GM18519 (cell line): ENCODE measurements around the gene KLHL26.

Source experiments
- ATAC-seq: cut with Tn5 transposase; IDR thresholded peaks from one replicate; pipeline ENCODE4 v1.9.1; 2021; ENCODE audit warnings: mild to moderate bottlenecking, moderate library complexity; ENCODE audit not compliant: unreplicated experiment, low FRiP score

Gene KLHL26

DNA sequence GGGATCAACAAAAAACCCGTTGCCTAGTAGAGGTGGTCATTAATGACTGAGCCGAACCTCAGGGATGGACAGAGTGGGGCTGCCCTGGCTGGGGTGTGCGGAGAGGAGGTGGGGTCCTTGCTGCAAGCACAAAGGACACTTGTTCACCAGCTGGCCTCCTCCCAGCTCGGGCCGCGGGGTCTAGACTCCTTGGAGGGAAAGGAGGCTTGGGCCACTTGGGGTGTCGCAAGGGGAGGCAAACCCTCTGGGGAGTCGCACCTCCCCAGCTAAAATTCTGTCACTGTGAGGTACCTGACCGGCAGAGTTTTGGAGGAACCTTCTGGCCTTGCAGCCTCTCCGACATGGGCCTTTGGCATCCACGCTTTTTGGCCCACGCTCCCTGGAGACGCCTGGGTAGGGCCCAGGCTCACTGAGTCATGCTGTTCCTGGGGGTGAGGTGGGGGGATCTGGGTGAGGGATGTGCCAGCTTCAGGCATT lies 8.2 kb downstream of the KLHL26 start:
- ATAC-seq = no peak

DNA sequence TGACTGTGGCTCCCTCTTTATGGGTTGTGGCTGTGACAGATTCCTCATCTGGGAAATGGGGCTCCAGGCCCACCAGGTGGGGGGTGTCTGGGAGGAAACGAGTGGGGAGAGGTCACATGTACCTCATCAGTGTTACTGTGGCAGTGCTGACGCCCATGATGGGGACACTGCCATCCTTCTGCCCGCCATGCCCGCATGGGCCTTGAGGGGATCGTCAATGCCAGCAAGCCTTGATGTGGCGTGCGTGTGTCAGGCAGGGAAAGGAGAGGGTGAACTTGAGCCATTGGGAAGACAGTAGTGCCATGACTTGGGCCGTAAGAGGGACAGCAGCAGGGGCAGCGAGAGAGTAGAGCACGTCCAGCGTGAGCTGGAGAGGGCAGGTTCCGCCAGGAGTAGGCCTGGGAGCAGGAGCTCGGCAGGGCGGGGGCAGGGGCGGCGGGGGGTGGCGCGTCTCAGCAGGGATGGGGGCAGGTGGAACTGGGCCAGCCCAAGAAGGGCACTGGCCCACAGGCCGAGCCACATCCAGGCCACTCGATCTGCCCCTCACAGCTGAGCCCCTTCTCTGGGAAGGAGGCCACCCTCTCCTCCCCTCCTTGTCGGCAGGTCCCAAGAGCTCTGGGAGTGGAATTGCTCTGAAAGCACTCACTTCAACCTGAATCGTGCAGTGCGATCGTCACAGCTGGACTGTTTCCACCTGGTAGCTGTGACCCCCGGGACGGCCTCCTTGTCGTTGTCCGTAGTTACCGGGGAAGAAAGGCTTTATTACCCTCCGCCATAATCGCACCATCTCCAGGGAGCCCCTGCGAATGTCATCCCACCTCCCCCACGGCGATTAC lies 9.9 kb downstream of the KLHL26 start:
- ATAC-seq = no peak

DNA sequence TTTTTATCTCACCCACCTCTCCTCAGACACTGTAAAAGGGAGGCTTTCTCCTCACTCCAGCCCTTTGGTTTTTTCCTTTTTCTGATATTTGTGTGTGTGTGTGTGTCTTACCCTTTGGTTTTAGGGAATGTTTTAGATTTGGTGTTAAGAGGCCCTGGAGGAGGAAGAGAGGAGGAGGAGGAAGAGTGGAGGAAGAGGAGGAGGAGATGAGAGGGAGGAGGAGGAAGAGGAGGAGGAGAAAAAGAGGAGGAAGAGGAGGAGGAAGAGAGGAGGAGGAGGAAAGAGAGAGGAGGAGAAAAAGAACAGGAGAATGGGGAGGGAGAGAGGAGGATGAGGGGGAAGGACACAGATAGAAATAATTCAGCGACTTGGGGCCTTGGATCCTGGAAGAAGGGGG lies 10.5 kb downstream of the KLHL26 start:
- ATAC-seq = no peak

DNA sequence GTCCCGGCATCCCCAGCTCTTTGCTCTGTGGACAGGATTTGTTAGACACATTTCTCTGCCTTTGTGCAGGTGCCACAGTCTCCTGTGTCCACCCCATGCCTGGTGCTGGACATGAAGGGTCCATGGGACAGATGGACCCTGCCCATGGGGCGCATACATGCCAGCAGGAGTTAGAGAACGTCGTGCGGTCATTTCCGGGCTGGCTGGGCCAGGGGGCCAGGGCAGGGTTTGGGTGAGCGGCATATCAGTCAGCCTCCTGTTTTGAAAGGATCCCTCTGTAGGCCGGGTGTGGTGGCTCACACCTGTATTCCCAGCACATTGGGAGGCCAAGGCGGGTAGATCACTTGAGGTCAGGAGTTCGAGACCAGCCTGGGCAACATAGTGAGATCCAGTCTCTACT lies 11.0 kb downstream of the KLHL26 start:
- ATAC-seq = no peak

DNA sequence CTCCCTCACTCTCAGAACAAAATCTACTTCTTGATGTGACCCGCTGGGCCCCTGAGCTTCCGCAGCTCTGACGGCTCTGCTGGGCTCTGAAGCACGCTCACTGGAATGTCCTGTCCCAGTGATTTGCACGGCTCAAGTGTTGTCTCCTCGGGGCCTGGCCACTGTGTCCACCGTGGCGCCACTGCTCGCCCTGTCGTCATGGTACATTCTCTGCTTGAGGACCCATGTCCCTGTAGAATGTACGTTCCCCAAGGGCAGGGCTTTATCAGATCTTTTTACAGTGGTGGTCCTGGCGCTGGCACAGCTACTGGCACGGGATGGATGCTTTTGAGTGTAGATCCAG lies 12.1 kb downstream of the KLHL26 start:
- ATAC-seq = no peak

DNA sequence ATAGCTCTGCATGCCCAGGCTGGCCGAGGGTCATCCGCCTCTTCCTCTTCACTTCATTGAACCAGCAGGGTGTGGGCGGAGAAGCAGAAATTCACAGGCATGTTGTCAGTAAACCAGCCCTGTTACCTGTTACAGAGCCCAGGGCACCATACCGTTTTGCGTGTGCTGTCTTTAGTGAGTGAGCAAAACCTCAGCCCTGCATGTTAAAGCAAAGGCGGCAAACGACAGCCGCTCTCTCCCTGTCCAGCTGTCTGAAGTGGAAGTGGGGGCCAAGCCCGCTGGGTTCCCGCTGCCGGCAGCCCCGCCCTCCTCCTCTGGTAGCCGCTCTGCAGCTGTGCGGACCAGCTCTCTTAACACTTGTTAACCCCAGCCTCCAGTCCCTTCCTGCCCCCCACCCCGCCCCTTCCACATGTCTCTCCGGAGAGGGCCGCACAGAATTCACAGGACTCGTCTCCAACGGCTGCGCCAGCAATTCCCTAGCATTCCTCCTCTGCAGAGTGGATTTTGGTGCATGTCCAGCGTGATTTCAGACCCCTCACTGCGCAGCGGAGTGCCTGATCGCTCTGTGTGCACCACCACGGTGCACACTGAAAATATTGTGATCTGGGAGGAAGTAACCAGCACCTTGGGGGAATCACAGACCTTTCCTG lies 12.7 kb downstream of the KLHL26 start:
- no peak for ATAC-seq

DNA sequence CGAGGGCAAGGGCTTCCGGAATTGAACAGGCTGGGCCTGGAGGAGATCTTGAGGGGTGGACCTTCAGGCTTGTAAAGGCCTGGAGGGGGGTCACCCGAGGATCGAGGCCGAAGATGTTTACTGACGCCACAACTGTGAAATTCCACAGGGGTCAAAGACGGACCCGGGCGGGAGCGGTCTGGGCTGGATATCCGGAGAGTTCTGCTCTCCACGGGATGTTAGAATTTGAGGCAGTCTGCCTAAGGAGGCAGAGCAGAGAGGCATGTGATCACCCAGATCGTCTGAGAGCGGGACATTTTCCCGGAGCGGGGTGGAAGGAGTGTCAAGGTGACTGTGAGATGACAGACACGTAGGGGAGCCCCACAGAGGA lies 13.2 kb downstream of the KLHL26 start:
- ATAC-seq = no peak

DNA sequence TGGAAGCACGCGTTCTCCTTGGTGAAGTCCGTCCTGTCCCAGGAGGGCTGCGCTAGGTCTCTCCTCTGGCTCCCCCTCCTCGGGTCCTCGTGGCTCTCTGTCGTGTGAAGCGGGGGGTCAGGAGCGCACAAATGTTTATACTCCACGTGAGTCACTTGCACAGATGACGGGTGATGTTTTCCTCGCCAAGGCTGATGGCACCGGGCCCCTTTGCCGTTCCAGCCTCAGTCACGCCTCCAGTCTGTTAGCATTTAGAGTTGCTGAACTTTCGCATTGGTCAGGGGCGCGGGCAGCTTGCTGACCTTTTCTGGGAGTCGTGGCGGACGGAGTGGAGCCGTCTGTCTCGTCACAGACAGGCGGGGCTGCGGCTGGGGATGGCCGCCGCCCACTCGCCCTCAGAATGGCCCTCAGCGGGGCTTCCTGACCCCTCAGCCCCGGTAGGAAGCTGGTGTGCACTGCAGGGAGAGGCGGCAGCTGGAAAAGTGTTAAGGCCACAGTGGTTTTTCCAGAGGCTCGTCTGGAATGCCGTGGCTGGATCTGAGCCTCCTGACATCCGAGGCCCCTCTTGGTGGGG lies 13.7 kb downstream of the KLHL26 start:
- no peak for ATAC-seq

DNA sequence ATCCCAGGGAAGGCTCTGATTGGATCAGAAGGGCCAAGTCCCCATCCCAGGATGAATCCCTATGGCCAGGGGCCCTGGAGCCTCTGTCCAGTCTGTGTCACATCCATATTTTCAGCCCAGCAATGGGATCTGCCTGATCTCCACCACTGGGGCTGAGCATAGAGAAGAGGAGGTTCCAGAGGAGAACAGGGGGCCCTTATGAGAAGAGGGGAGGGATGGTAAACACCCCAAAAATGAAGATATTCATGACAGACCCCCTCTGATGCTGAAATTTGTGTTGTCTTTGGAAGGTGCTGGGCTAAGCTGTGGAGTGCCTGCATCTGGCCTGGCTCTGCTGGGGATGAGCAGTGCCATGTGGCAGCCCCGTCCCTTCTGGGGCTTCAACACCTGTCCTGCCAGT lies 14.5 kb downstream of the KLHL26 start:
- ATAC-seq = no peak

DNA sequence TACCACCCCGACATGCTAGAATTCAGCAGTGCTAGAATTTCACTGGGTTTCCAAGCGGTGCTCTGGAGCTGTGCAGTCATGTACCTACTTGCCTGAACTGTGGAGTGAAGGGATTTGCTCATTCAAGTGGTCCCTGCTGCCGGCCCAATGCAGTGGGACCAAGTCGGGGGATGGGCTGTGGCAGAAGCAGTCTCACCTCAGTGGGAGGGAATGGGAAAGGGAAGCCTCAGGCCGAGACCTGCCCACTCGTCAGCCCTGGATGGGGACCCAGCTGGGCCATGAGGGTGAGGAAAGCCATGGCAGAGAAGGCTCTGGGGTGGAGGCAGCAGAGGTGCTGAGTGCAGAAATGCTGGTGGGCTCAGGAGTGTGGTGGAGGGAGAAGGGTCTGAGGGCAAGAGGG lies 14.9 kb downstream of the KLHL26 start:
- ATAC-seq = no peak

DNA sequence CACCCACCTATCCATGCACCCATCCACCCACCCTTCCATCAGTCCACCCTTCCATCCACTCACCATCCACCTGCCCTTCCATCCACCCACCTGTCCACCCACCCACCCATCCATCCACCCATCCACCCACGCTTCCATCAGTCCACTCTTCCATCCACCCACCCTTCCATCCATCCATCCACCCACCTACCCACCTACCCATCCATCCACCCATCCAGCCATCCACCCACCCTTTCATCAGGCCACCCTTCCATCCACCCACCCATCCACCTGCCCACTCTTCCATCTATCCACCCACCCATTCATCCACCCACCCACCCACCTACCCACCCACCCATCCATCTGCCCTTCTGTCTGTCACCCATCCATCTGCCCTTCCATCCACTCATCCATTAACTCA lies 17.0 kb downstream of the KLHL26 start:
- no peak for ATAC-seq

DNA sequence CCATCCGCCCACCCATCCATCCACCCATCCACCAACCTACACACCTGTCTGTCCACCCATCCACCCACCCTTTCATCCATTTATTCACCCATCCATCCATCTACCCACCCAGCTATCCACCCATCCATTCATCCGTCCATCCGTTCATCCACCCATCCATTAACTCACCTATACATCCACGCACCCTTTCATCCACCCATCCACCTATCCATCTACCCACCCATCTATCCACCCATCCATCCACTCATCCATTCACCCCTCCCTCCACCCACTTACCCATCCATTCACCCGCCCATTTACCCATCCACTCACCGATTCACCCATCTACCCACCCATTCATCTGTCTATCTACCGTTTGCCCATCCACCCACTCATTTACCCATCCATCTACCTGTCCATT lies 17.6 kb downstream of the KLHL26 start:
- no peak for ATAC-seq

DNA sequence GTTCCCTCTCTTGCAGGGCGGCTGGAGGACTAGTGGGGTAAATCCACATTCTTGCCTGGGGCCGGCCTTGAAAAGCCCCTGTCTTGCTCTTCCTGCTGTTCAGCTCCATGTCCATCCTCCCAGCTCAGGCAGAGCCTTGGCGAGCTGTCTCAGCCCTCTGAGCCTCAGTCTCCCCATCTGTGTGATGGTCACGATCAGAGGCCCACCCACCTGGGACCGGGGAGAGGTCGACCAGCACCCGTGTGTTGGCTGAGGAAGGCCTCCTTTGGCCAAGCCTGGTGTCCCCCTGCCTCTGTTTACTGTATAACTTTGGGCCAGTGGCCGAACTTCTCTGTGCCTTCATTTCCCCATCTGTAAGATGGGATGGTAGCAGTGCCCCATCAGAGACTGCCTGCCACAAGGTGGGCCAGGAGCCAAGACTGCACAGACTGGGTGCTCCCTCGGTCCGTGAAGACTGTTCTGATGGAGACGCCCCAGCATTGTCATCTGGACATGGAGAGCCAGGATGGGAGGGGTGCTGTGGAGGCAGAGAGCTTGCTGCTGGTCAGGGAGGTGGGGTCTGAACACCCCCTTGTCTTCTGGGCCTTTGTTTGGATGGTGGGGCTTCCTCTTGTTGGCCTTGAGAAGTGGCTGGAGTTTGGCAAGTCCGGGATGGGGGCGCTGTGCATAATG lies 18.5 kb downstream of the KLHL26 start:
- no peak for ATAC-seq

DNA sequence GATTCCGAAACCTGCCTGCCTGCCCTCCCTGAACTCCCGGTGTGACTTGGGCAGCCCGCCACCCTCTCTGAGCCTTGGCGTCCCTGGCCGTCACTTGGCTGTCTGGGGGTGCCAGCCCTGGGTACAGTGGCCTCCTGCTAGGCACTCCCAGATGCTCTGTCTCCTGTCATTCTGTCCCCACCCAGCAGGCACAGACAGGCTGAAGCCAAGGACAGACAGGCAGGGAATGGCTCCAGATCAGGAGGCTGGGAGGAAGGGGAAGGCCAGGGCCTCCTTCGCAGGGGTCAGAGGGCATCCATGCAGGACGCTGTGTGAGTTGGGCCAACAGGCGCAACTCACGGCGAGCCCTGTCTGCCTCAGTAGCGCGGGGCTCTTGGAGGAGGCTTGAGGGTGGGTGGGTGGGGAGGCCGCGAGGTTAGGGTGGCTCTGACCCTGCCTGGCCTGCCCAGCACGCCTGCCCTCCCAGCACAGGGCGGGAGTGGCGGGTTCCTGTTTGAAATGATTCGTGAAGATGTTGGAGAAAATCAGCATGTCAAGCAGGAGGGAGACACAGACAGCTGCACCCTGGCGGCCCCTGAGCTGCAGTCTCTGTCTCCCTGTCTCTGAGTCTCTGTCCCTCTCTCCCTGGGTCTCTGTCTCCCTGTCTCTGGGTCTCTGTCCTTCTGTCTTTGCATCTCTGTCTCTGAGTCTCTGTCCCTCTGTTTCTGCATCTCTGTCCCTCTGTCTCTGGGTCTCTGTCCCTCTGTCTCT lies 19.7 kb downstream of the KLHL26 start:
- no peak for ATAC-seq

DNA sequence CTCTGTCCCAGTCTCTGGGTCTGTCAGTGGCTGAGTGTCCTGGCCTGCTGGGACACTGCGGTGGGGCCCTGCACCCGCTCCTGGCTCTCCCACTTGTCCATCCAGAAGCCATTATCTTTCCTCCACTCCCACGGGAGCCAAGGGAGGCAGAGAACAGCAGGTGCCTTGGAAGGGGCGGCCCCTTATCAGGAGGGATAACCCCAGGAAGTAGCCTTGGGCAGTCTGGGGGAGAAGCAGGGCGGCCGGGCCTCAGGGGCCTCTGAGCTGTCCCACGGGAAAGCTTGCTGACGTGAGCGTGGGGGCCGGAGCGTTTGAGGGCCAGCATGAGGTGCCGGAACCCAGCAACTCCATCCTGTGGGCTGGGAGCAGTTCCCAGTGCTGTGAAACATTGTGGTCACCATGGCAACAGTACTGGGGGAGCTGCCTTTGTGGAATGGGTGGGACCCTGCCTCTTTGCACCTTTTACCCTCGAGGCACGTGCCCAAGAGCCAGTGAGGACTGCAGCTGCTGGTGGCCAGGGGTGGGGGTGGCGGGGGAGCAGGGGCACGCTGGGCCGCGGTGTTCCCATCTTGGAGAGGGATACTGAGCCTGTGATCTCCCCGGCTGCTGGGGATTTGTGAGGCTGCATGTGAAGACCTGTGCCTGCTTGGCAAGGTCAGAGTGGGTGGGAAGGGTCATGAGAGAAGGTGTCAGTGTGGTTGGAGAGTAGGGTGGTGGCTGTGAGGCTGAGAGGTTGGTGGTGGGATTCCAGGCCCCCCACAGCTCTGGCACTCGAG lies 20.9 kb downstream of the KLHL26 start:
- ATAC-seq = no peak

DNA sequence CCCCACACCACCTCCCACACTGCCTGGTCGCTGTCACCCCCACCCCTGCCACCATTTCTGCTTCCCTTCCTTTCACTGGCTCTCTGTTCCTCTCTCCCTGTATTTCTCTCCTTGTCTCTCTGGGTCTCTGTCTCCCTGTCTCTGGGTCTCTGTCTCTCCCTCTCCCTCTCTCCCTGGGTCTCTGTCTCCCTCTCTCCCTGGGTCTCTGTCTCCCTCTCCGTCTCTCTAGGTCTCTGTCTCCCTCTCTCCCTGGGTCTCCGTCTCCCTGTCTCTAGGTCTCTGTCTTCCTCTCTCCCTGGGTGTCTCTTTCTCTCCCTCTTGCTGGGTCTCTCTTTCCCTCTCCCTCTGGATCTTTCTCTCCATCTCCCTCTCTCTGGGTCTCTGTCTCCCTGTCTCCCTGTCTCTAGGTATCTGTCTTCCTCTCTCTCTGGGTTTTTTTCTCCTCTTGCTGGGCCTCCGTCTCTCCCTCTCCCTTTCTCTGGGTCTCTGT lies 21.6 kb downstream of the KLHL26 start:
- ATAC-seq = no peak

DNA sequence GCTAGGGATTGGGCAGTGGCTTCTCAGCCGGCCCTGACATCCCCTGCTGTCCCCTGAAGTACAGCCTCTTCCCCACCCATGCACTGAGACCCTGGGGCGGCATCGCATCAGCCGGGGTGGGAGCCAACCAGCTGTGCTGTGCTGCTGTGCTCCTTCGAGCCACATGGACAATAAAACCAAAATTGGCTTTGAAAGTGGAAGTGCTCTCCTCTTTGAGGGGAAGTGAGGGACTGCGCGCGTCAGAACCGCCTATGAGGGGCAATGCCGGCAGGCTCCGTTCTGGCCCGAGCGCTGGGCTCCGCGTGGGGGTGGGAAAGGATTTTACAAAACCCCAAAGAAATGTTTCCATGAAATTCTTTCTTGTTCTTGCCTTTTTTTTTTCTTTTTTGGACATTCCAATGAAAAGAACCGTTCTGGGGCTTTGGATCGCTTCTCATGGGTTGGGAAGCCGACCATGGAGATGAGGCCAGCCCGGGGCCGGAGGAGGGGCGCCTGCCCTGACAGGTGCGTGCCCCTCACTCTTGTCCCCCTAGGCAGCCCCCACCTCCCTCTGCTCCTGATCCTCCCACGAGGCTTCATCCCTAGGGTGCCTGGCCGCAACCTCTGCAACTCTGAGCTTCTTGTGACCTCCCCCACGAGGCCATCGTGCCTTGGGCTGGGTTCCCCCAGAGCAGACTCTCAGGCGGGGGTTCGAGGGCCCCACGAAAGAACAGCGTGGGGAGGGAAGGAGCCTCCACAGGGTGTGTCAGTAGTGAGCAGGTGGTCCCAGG lies 22.6 kb downstream of the KLHL26 start:
- ATAC-seq = no peak

DNA sequence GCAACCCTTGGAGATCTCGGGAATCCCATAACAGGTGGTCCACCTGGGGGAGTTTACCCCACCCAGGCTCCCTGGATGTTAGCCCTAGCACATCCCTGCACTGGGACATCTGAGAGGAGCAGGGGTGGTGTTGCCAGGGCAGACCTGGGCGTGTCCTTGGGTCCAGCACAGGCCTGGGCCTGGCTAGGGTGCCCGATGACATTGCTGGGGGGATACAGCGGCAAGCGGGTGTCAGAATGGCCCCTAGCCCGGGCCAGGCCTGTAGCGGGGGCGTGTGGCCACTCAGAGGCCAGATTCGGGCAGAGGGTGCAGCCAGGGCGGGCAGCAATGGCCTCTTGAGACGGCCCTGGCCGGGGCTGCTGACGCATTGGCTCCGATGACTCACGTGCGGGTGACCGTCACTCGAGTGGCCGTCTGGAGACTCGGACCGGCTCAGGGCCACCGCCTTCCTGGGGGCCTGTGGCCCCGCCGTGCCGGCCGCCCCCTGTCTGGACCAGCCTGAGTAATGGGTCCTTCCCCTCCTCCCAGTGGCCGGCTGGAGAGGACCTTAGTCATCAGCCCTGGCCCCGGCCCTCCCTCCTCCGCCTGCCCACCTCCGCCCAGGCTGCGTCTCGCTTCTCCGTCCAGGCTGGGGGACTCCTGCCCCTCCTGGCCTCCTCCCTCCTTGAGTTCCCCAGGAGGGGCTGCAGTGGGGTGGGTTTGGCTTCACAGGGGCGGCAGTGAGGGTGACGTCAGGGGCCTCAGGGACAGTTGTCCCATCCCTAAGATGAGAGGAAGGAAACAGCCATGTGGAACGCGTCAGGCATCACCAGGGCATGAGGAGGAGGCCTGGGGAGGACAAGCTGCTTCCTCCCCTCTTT lies 23.5 kb downstream of the KLHL26 start:
- ATAC-seq = no peak
